Sigmoid colon (tissue), 4 donors: ENCODE measurements around the gene FLNB.

Experiments used
- POLR2AphosphoS5 ChIP-seq, 4 donors: sonication (generic); formaldehyde crosslinking; IDR thresholded peaks; one replicate each; pipeline ENCODE4 v1.6.1; 2017; ENCODE audit warnings: antibody characterized with exemption in 4 of 4
- TF ChIP-seq, protein P1 (sequence below), 4 experiments: fragments of 450-650 bp in 3 of 4; fragments of 200-600 bp in 1 of 4; IDR thresholded peaks; one replicate each; pipeline ENCODE4 v1.5.1; 2016 to 2019; ENCODE audit warnings: antibody characterized with exemption in 4 of 4, mild to moderate bottlenecking in 3 of 4, moderate library complexity in 2 of 4

DNA sequence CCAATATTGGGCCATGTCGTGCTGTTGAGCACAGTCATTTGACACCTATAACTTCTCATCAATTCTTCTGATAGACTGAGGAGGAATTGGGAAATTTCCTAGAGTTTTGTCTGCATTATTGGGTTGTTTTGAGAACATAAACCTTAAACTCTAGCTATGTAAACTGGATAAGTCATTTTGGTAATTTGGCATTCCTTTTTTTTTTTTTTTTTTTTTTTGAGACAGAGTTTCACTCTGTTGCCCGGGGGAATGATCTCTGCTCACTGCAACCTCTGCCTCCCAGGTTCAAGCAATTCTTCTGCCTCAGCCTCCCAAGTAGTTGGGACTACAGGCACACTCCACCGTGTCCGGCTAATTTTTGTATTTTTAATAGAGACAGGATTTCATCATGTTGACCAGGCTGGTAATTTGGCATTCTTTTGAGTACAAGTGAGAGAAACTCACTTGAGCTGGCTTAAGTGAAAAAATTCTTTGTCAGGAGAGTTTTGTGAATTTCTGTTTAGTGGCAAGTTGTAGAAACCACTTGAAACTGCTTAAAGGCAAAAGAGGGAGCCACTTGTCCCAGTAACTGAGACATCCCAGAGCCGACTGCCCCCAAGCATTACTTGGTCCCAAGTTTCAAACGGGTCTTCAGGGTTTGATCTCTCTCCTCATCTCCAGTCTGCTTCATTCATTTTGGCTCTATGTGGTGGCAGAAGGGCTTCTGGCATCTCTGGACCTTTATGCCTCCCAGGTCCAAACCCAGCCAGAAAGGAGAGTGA, 34.9 kb downstream of the FLNB start:
- TF ChIP-seq, protein P1, sequence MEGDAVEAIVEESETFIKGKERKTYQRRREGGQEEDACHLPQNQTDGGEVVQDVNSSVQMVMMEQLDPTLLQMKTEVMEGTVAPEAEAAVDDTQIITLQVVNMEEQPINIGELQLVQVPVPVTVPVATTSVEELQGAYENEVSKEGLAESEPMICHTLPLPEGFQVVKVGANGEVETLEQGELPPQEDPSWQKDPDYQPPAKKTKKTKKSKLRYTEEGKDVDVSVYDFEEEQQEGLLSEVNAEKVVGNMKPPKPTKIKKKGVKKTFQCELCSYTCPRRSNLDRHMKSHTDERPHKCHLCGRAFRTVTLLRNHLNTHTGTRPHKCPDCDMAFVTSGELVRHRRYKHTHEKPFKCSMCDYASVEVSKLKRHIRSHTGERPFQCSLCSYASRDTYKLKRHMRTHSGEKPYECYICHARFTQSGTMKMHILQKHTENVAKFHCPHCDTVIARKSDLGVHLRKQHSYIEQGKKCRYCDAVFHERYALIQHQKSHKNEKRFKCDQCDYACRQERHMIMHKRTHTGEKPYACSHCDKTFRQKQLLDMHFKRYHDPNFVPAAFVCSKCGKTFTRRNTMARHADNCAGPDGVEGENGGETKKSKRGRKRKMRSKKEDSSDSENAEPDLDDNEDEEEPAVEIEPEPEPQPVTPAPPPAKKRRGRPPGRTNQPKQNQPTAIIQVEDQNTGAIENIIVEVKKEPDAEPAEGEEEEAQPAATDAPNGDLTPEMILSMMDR (IDR thresholded peaks at IDR 0.05) = no peak
- no peak for TF ChIP-seq POLR2AphosphoS5 (IDR thresholded peaks at IDR 0.05)
